Natural killer cell (primary cell): Measurements from ENCODE around the gene EXOC3L2. TPM values are rescaled to one million over a fixed set of nuclear protein-coding genes. Genes with fewer than 3 reads are reported as not detected.

Experiments
- ATAC-seq, 3 donors: fragments of 150-1000 bp in 2 of 3; fragments of 200-7000 bp in 1 of 3; cut with Tn5 transposase; 1 replicate in 1 of 3; 2 replicates in 2 of 3; pipeline ENCODE4 v1.10.0; 2021; ENCODE audit warnings: mild to moderate bottlenecking in 2 of 3, moderate library complexity in 2 of 3
- DNase-seq, 2 donors: peaks; one replicate each; pipeline versions ENCODE4 v3.0.0 to v3.0.0-alpha.2; 2013 to 2021; ENCODE audit warnings: mixed read lengths in 1 of 2
- H3K27ac ChIP-seq: one replicate; pipeline ENCODE4 v1.5.1; 2013; ENCODE audit warnings: mild to moderate bottlenecking, low read length
- H3K27me3 ChIP-seq: one replicate; pipeline ENCODE4 v1.6.1; 2013; ENCODE audit warnings: low read length; ENCODE audit not compliant: control insufficient read depth, insufficient read depth
- H3K36me3 ChIP-seq: one replicate; pipeline ENCODE4 v1.6.1; 2013; ENCODE audit warnings: low read length; ENCODE audit not compliant: control insufficient read depth, insufficient read depth
- H3K4me1 ChIP-seq: one replicate; pipeline ENCODE4 v1.6.1; 2013; ENCODE audit warnings: low read length; ENCODE audit not compliant: control insufficient read depth, insufficient read depth
- H3K4me3 ChIP-seq: one replicate; pipeline ENCODE4 v1.5.1; 2013; ENCODE audit warnings: low read length
- H3K9me3 ChIP-seq: one replicate; pipeline ENCODE4 v1.6.1; 2013; ENCODE audit warnings: low read length; ENCODE audit not compliant: control insufficient read depth, insufficient read depth
- H3K27ac Mint-ChIP-seq, 2 donors: one replicate each; pipeline ENCODE4 v1.8.0; 2022; ENCODE audit warnings: mild to moderate bottlenecking in 2 of 2, mixed read lengths in 2 of 2, moderate library complexity in 1 of 2
- H3K27me3 Mint-ChIP-seq, 2 donors: one replicate each; pipeline ENCODE4 v1.8.0; 2022; ENCODE audit warnings: low read depth in 2 of 2, mixed read lengths in 2 of 2
- H3K36me3 Mint-ChIP-seq: one replicate; pipeline ENCODE4 v1.8.0; 2022; ENCODE audit warnings: mixed read lengths
- H3K4me1 Mint-ChIP-seq, 2 donors: one replicate each; pipeline ENCODE4 v1.8.0; 2022; ENCODE audit warnings: mixed read lengths in 2 of 2
- H3K4me3 Mint-ChIP-seq: one replicate; pipeline ENCODE4 v1.8.0; 2022; ENCODE audit warnings: mild to moderate bottlenecking, moderate library complexity, mixed read lengths
- H3K9me3 Mint-ChIP-seq, 2 donors: one replicate each; pipeline ENCODE4 v1.8.0; 2022; ENCODE audit warnings: mixed read lengths in 2 of 2
- WGBS: methylation state at CpG from one replicate; pipeline ENCODE4 v1.1.7; 2013; ENCODE audit warnings: missing lambda C conversion rate; ENCODE audit not compliant: insufficient coverage; 5-methylcytosine and 5-hydroxymethylcytosine counted together
- intact Hi-C: fragments of 100-400 bp; cut with micrococcal nuclease; formaldehyde crosslinking; loops from one replicate; pipeline ENCODE4 v1.14.2; 2022
- total RNA-seq, 4 donors: library from RNA; stranded (reverse); fragments of 120-200 nt in 1 of 4; gene quantifications; one replicate each; pipeline versions ENCODE4 v1.2.3 to v1.2.4, GENCODE V29; 2013 to 2022
- TF ChIP-seq, protein P1 (sequence below): fragments of 200-600 bp; IDR thresholded peaks from one replicate; pipeline ENCODE4 v1.8.0; 2022; ENCODE audit warnings: antibody characterized with exemption

EXOC3L2 gene
- total RNA-seq, 3 donors from 2014 or later (not counting 1 experiment from before 2014, with no cell fraction given), result 0.16 to 0.23 TPM; not detected in 1

DNA sequence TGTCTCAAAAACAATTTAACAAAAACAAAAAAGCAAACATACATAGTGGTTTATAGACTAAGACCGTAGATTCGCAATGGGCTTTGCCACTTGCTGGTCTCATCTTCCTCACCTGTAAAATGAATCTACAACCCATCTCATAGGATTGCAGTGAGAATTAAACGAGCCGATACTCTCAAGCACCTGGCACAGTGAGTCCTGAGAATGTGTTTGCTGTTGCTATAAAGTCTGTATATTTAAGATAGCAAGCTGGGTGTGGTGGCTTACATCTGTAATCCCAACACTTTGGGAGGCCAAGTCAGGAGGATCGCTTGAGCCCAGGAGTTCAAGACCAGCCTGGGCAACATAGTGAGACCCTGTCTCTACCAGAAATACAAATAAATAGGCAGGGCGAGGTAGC is 22.5 kb downstream of the EXOC3L2 start:
- Mint-ChIP-seq H3K27ac (no peak overlapping the region), H3K36me3 (no peaks in the 10 kb centered on the region), H3K27me3 (peaks cover 0 to 11% of the 10 kb centered on the region in 2 donors), H3K4me1 (peaks cover 0 to 5% of the 10 kb centered on the region in 2 donors), H3K9me3 (no peaks in the 10 kb centered on the region), H3K4me3 (no peak overlapping the region)
- DNase-seq (no peak), ATAC-seq (no peak)
- Histone ChIP-seq H3K9me3 (no peaks in the 10 kb centered on the region), H3K4me1 (no peaks in the 10 kb centered on the region), H3K36me3 (no peaks in the 10 kb centered on the region), H3K27me3 (peaks cover 5% of the 10 kb centered on the region), H3K27ac (no peak overlapping the region), H3K4me3 (no peak overlapping the region)
- intact Hi-C loops, result no loop called here
- TF ChIP-seq, protein P1, sequence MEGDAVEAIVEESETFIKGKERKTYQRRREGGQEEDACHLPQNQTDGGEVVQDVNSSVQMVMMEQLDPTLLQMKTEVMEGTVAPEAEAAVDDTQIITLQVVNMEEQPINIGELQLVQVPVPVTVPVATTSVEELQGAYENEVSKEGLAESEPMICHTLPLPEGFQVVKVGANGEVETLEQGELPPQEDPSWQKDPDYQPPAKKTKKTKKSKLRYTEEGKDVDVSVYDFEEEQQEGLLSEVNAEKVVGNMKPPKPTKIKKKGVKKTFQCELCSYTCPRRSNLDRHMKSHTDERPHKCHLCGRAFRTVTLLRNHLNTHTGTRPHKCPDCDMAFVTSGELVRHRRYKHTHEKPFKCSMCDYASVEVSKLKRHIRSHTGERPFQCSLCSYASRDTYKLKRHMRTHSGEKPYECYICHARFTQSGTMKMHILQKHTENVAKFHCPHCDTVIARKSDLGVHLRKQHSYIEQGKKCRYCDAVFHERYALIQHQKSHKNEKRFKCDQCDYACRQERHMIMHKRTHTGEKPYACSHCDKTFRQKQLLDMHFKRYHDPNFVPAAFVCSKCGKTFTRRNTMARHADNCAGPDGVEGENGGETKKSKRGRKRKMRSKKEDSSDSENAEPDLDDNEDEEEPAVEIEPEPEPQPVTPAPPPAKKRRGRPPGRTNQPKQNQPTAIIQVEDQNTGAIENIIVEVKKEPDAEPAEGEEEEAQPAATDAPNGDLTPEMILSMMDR, result no peak
- 98% methylated on average over 6 of the region's 6 CpGs for WGBS

DNA sequence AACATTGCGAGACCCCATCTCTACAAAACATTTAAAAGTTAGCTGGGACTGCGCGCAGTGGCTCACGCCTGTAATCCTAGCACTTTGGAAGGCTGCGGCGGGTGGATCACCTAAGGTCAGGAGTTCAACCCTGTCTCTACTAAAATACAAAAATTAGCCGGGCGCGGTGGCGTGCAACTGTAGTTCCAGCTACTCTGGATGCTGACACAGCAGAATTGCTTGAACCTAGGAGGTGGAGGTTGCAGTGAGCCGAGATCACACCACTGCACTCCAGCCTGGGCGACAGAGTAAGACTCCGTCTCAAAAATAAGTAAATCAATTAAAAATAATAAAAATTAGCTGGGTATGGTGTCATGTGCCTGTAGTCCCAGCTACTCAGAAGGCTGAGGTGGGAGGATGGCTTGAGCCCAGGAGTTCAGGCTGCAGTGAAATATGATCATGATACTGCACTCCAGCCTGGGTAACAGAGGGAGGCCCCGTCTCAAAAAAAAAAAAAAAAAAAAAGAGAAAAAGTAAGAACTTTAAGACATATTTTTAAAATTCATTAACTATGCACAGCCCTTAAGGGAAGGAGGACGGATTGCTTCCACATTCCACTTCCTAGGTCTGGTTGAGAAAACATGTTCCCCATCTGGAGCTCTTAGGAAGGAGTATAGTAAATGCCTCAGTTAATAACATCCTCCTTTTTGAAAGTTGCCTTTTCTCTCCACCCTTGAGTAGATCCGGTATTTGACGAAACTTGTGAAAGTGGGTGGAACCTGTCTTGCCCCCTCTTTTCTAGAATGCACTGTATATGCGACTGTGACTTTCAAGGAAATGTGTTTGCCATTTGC is 26.1 kb downstream of the EXOC3L2 start:
- Histone ChIP-seq H3K4me3 (no peak overlapping the region), H3K27me3 (peaks cover 15% of the 10 kb centered on the region), H3K9me3 (no peaks in the 10 kb centered on the region), H3K4me1 (peaks cover 10% of the 10 kb centered on the region), H3K27ac (no peak overlapping the region), H3K36me3 (no peaks in the 10 kb centered on the region)
- Mint-ChIP-seq H3K36me3 (no peaks in the 10 kb centered on the region), H3K9me3 (no peaks in the 10 kb centered on the region), H3K27ac (no peak overlapping the region), H3K4me3 (no peak overlapping the region), H3K27me3 (peaks cover 0 to 14% of the 10 kb centered on the region in 2 donors), H3K4me1 (peaks cover 8 to 13% of the 10 kb centered on the region in 2 donors)
- no peak for DNase-seq
- intact Hi-C loops, result no loop called here
- ATAC-seq, result peak in 1 of 3 donors; percentile 42
- 82% methylated on average over 15 of the region's 18 CpGs for WGBS
- TF ChIP-seq, protein P1, result no peak

DNA sequence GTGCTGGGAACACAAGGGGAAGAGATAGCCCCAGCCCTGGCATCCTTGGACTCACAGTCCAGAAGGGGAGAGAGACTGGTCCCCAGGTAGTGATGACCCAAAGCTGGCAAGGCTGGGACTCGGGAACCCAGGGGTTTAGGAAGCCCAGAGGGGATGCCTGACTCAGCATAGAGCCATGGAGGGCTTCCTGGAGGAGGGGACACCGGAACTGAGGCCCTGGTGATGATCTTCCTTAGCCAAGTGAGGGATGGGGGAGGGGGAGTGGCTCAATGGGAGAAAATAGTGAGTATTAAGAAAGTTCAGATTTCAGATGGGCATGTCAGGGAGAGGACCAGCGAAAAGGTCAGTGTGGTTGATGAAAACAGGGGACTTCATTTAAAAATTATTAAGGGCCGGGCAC is 26.8 kb downstream of the EXOC3L2 start:
- DNase-seq, result no peak
- TF ChIP-seq, protein P1, result no peak
- Mint-ChIP-seq H3K27ac (no peak overlapping the region), H3K4me1 (peaks cover 8 to 13% of the 10 kb centered on the region in 2 donors), H3K27me3 (peaks cover 0 to 15% of the 10 kb centered on the region in 2 donors), H3K9me3 (no peaks in the 10 kb centered on the region), H3K36me3 (no peaks in the 10 kb centered on the region), H3K4me3 (no peak overlapping the region)
- Histone ChIP-seq H3K4me1 (peaks cover 10% of the 10 kb centered on the region), H3K36me3 (no peaks in the 10 kb centered on the region), H3K27ac (no peak overlapping the region), H3K4me3 (no peak overlapping the region), H3K27me3 (peaks cover 15% of the 10 kb centered on the region), H3K9me3 (no peaks in the 10 kb centered on the region)
- WGBS, result 67% methylated on average over 4 of the region's 4 CpGs
- no peak for ATAC-seq
- intact Hi-C loops, result no loop called here
